Stimulated activated CD8-positive, alpha-beta memory T cell treated with anti-CD3 and anti-CD28 coated beads, Interleukin-4, amount 100 ng/mL, for 4 hours (primary cell): Measurements from ENCODE around the gene DCAF5.
"Not testable (repeated sequence)": the region's sequence is repeated elsewhere in the genome, so short reads cannot be mapped to it uniquely, and the experiment has no call there.

Experiments used
- DNase-seq, 2 donors: peaks; one replicate each; pipeline ENCODE4 v3.0.0-alpha.2; 2020; ENCODE audit warnings: low read depth in 2 of 2, low spot score in 1 of 2

Gene DCAF5

GRCh38 chr14:69044965-69045555 lies 107.9 kb downstream of the DCAF5 start:
- DNase-seq: no peak

DNA sequence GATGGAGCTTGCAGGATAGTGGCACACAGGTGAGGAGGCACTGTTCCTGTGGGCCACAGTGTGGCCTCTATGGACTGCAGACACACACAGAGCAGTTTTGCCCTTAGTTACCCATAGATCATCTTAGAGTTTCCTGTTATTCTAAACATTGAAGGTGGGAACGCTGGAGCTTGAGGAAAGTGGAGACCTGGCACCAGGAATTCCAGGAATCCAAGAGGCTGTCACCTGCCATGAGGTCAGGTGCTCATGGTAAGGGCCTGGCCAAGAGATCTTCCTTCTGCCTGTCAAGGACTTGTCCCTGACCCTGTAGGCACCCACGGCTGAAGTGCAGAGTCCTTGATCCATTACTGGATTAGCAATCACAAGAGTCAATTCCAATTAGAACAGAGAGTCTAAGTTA lies 108.6 kb downstream of the DCAF5 start:
- no peak for DNase-seq

GRCh38 chr14:69043596-69044260 lies 109.2 kb downstream of the DCAF5 start:
- no peak for DNase-seq

DNA sequence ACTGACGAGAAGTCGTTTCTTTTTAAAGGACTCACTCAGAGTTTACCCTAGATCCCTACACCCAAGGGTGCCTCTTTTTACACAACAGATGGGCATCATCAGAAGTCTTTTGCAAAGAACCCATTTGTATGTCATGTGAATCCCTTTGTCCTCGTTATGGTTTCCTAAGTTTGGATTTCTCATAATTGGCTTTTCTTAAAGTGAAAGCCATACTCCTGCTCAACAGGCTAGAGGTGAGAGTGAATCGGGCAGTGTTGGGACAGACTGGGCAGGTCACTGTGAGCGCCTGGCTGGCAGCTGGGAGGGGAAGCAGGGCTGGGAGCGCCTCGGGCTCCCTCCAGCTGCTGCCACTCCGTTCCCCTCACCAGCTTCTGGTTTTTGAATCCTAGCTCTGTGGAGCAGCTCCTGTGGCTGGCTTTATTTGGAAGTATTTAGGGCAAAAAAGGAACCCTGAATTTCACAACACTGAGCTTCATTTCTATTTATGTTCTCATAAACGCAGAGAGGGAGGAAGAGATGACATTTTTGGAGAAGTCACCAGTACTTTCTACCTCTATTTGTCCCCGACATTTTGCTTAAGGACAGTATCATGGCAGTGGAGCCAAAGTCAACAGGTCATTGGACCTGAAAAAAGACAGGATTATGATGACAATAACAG lies 110.0 kb downstream of the DCAF5 start:
- no peak for DNase-seq

DNA sequence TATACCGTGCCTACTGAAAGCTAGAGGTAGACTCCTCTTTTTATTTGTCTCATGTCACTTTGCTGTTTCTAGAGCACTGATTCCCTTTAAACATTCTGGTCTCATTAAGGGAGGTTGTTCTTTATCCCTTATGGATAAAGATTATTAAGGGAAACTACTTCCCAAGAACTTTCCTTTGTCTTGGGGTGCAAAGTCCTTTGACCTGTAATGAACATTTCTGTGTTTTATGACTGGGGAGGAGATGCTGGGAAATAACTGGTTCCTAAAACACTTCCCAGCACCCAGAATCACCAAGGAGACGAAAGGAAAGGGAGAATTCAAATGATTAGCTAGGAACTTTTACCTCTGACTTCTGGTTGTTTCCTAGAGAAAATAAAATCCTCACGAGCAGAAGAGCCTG lies 110.6 kb downstream of the DCAF5 start:
- no peak for DNase-seq

- no peak for DNase-seq
These were observed 111.1 kb downstream of the DCAF5 start for GRCh38 chr14:69041783-69042182.

- DNase-seq: no peak
These were observed 112.6 kb downstream of the DCAF5 start for GRCh38 chr14:69040353-69040752.

GRCh38 chr14:69039288-69039628 lies 113.7 kb downstream of the DCAF5 start:
- no peak for DNase-seq

DNA sequence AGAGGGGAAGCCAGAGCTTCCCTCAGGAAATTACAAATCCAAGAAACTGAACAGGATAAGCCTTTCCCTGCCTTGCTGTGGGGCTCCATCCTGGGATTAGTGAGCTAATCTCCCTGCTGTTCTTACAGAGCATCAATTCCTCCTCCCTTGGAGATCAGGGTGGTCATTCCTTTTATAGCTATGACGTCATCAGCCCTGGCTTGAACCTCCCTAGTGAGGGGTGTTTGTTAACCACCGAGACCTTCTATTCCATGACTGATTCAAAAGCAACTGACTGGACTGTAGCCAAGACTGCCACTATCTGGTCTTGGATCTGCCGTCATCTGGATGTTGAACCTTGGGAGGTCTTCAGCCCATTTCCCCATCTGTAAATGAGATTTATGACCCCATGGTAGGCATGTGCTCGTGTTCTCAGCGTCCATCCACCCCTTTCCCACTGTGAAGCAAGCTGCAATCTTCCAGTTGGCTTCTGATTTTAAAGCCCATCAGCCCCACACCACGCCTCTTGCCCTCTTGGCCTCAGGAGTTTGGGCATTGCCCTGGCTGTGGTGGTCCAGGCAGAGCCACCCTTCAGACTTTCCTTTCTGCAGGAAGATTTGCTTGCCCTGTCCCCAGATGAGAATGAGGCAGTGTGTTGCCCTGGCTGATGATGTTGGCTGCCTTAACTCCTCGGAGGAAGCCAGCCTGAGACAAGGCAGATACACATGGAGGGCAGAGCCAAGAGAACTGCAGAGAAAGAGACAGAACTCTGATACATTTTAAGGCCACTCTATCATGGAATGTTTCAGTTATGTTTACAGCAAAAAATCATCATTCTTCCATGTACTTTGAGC lies 114.2 kb downstream of the DCAF5 start:
- DNase-seq: no peak

DNA sequence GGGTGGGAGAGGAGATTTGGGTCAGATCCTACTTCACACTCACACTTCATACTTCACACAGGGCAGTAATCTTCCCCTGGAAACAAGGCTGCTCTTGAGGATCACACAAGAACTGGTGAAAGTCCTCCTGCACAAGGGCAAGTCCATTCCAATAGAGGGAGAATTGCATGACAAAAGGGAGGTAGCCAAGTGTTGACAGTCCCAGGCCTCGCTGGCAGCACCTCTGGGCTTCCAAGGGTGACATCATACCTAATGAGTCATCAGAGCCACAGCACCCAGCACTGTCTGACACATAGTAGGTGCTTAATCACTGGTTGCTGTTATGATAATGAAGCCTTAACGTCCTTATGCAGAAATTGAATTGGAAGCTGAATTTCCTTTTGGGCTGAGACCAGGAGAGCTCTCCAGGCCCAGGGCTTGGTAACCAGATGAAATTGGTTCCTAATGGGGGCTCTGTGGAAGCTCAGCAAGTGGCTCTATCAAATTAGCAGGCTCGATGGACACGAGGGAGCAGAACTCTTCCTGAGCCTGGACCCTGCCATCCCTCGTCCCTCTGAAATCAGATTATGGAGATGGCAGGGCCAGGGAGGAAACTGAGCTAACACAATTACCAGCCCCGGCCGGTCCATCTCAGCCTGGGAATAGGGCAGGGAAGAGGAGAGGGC lies 115.0 kb downstream of the DCAF5 start:
- DNase-seq: no peak

DNA sequence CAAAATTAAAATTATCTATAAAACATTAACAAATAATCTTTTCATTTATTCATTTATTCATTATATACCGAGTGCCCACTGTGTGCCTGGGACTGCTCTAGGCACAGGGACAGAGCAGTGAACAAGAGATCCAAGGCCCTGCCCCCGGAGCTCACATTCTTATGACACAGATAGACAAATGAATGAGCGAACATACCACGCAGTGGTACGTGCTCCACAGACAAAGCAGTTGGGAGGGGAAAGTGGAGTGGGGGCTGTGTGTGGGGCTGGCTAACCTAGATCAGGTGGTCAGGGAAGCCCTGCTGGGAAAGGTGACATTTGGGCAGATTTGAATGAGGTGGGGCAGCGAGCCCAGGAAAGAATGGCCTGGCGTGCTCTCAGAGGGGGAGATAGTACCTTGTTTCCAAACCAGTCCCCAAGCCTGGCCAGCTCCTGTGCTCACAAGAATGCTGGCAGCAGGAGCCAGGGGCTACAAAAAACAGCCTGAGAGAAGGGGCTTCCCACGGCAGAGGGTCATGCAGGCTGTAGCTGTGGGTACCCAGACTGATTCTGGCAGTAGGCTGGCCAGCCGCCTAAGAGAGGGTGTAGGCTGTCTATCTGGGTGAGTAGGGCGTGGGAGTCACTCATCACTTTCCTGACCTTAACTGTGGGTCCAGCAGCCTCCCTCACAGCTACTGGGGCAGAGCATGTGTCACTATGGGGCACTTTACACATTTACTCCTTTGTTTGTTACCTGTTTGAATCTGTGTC lies 116.0 kb downstream of the DCAF5 start:
- no peak for DNase-seq

DNA sequence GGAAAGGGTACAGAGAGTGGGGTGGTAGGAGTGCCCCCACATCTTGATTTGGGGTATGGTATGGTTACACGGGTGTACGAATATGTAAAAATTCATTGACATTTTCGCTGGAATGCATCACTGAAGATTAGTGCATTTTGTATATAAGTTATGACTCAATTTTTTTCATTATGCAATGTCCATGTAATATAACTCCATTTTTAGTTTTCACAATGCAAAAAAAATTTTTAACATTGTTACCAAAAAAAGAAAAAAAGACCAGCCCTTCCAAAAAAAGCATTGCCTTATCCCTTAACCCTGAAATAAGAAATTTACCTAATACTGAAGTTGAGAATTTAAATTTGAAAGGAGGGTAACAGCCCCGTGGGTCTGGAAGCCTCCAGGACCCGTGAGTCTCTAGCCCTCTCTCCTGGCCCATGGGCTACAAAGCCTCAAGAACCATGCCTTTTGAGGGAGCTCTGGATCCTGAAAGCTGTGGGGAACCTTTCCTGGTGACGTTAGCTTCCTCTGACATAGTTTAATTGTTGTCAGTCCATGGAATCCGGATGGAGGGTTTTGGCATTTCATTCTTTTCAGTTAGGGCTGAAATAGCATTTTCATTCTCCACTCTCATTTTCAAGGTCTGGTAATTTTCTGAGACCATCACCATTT lies 118.2 kb downstream of the DCAF5 start:
- no peak for DNase-seq

DNA sequence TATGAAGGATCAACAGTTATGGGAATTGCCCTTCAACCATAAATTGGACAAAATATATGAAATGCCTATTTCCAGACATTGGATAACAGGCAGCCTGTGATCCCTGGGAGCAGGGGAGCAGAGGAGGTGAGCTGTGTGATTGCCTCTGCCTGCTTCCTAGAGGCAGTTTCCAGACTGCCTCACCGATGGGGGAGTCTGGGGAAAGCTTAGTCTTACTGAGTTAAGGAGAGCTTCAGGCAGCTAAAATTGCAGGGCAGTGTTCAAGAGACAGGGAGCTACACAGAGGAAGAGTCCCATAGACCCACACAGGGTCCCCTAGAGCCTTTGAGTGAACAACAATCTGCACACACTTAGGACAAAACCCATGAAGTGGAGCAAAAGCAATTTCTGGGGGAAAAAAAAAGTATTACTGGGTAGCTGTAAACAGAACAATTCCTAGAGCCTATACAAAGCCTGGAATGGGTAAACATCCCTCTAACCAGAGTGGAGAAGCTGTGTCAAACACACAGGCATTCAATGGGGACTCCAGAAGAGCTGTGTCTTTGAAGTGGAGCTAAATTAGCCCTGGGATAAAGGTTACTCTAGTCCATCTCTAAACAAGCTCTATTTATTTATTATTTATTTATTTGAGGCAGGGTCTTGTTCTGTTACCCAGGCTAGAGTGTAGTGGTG lies 125.5 kb downstream of the DCAF5 start:
- DNase-seq: no peak

- no peak for DNase-seq
These were observed 129.9 kb downstream of the DCAF5 start for GRCh38 chr14:69023035-69023434.

- not testable (repeated sequence) for DNase-seq
These were observed 130.8 kb downstream of the DCAF5 start for GRCh38 chr14:69022093-69022492.

- DNase-seq: no peak
These were observed 135.2 kb downstream of the DCAF5 start for GRCh38 chr14:69017706-69018105.

DNA sequence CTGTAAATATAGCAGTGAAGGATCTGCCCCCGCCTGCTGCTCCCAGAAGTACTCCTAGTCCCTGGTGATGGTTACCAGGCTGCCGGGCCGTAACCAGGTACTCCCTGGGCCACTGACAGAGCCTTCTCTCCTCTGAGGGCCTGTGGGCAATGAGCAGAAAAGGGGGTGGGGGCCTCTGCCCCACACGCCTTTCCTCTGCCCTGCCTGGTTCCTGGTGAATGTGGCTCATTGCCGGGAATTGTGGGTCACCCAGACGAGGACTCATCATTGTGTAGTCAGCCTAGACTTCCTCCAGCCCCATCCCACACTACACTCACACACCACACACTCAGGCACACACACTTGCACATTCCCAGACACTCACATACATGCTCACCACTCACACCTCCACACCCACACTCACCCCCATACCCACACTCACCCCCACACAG lies 138.1 kb downstream of the DCAF5 start:
- no peak for DNase-seq

DNA sequence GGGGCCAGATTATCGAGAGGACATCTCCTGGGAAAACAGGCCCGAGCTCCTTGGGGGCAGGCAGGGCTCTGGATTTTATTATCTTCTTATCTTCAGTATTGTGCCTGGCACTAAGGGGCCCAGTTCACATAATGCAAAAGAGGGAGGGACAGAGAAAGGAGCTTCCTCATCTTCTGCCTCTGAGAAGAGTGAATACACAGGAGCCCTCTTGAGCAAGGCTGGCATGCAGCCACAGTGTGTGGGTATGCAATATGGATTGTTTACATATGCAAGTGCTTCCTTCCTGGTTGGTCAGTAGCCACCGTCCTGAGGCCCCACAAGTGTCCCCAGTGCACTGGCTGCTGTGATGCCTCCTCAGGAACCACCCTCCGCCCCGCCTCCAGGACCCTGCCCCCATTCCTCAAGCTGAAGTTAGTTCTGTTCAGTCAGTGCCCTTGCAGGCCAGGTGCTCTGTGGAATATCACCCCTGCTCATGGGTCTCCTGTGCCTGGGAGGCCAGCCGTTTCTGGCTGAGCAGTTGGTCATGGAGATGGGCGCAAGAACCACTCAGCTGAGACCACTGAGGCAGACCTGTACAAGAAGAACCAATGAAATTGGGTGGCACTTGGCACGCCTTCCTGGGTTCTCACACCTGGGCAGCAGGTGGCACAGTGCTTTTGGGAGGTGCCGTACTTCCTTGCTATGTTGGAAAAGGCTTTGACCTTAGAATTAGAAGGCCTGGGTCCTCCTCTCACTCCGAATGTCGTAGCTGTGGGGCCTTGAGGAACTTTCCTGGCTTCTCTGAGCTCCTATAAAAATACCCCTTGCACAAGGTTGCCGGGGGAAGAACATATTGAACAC lies 138.8 kb downstream of the DCAF5 start:
- DNase-seq: no peak
